Fibroblast of pulmonary artery (primary cell): ENCODE measurements around the gene PLIN4.

ENCODE experiments used
- DNase-seq: peaks from one replicate; pipeline ENCODE4 v3.0.0-alpha.2; 2010; ENCODE audit warnings: low read depth
- H3K4me3 ChIP-seq: replicated peaks from 2 replicates; pipeline ENCODE4 v1.5.1; 2011; ENCODE audit warnings: low read depth, mild to moderate bottlenecking, control low read depth, low read length, moderate library complexity
- CTCF ChIP-seq: IDR thresholded peaks from 2 replicates; pipeline ENCODE4 v1.5.1; 2011; ENCODE audit warnings: mild to moderate bottlenecking, control low read depth, low read length, inconsistent platforms; ENCODE audit errors: missing control alignments

The PLIN4 gene

DNA sequence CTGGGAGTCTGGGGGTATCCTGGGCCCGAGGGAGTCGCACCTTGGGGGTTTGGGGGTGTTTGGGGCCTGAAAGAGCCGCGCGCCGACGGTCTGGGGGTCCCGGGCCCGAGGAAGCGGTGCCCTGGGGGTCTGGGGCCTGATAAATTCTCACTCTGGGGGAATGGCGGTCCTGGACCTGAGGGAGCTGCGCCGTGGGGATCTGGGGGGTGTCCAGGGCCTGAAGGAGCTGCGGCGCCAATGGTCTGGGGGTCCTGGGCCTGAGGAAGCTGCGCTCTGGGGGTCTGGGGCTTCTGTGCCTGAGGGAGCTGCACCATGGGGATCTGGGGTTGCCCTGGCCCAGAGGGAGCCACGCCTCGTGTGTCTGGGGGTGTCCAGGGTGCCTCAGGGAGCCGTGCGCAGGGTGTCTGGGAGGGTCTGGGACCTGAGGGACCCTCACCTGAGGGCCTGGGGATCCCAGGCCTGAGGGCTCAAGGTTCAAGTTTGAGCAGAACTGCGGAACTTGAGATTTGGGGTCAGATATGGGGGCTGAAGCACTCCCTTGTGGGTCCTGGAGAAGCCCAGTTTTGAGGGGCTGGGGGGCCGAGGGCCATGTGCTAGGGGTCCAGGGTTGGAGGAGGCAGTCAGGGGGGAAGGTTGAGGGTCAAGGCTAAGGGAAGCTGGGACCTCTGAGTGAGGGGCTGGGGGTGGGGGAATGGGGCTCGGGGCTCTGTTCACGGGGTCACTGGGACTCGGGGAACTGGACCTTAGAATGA lies 45.1 kb downstream of the PLIN4 start:
- peak overlapping the region; percentile 83 for H3K4me3 ChIP-seq

DNA sequence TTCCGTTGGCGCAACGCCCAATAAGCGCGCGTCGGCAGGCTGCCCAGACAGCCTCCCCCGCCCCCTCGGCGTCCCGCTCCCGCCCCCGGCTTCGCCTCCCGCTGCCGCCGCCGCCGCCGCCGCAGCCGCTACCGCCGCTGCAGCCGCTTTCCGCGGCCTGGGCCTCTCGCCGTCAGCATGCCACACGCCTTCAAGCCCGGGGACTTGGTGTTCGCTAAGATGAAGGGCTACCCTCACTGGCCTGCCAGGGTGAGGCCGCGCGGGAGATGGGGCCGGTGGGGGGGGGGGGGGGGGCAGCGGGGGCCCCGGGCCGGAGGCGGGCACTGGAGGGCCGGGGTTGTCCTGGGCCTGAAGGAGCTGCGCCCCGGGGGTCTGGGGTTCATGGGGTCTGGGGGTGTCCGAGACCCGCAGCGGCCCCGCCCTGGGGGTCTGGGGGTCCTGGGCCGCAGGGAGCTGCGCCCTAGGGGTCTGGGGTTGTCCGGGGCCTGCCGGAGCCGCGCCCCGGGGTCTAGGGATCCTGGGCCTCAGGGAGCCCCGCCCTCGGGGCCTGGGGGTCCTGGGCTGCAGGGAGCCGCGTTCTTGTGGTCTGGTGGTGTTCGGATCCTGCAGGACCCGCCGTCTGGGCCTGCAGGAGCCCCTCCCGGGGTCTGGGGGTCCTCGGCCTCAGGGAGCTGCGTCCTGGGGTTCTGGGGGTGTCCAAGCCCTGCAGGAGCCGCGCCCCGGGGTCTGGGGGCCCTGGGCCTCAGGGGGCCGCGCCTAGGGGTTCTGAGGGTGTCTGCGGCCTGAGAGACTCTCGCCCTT lies 45.9 kb downstream of the PLIN4 start, which contains the start of gene HDGFL2:
Gene HDGFL2, plus strand, starts transcription at position 124 of the 801 bp plus-strand sequence. Its CDS starts 54 bp downstream, at position 178.
- H3K4me3 ChIP-seq, result peak within 1 kb of the TSS; percentile 83
- no peak for TF ChIP-seq CTCF
- DNase-seq, result no peak

More for the DNA sequence above, 45.1 kb downstream of the PLIN4 start:
- no peak for DNase-seq
- no peak for TF ChIP-seq CTCF

DNA sequence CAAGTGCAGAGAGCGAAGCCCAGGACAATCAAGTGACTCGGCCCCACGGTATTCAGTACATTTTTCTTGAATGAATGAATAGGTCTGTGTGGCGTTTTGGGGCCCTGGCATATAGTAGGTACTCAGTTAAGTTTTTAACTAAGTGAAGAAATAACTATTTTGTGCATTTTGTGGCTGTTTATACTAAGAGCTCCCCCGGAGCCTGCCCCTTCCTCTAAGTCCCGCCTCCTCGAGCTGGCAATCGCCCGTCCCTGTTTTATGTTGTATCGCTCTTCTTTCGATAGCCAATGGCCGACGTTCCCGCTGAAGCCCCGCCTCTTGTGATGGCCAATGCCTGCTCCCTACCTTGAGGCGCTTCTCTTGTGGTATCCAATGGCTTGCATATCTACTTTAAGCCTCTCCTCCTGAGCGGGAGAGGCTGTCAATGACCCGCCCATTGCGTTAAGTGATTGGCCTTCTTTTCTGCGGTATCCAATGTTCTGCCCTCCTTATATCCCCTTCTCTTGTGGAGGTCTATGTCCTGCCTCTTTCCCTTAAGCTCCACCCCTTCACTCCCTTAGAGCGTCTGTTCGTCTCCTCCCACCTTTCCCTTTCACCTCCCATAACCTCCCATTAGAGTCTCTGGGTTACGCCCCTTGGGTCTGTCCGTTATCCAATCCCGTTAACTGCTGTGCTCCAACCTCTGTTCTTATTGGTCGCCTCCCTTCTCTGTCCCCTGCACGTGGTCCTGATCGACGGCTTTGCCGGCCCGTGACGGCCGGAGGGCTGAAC lies 46.7 kb downstream of the PLIN4 start:
- DNase-seq, result peak; percentile 100
- TF ChIP-seq CTCF, result no peak
- peak overlapping the region; percentile 69 for H3K4me3 ChIP-seq

DNA sequence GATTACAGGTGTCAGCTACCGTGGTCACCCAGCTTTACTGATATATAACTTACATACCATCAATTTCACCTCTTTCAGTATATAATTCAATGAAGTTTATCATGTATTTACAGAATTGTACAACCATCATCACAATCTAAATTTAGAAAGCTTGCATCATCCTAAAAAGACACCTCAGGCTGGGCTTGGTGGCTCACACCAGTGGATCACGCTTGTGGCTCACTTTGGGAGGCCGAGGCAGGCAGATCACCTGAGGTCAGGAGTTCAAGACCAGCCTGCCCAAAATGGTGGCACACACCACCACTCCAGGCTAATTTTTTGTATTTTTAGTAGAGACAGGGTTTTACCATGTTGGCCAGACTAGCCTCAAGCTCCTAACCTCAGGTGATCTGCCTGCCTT lies 50.5 kb downstream of the PLIN4 start:
- TF ChIP-seq CTCF, result no peak
- no peak for DNase-seq
- H3K4me3 ChIP-seq, result no peak overlapping the region

GRCh38 chr19:4464815-4465581 lies 53.3 kb downstream of the PLIN4 start:
- DNase-seq, result no peak
- TF ChIP-seq CTCF, result no peak
- H3K4me3 ChIP-seq, result no peak overlapping the region
